GM12874 (cell line): Measurements from ENCODE around the gene MRPS27.

ENCODE experiments used
- CTCF ChIP-seq: IDR thresholded peaks from 2 replicates; pipeline ENCODE4 v1.5.1; 2011; ENCODE audit warnings: low read depth, mild to moderate bottlenecking, control low read depth, low read length, moderate library complexity; ENCODE audit not compliant: insufficient read depth

Gene MRPS27

GRCh38 chr5:72216756-72217155 is 103.3 kb downstream of the MRPS27 start:
- TF ChIP-seq CTCF = no peak

GRCh38 chr5:72214168-72214567 is 105.9 kb downstream of the MRPS27 start:
- TF ChIP-seq CTCF = no peak

GRCh38 chr5:72213482-72213881 is 106.6 kb downstream of the MRPS27 start:
- TF ChIP-seq CTCF = no peak

GRCh38 chr5:72212171-72212570 is 107.9 kb downstream of the MRPS27 start:
- no peak for TF ChIP-seq CTCF

- TF ChIP-seq CTCF = no peak
Observed at GRCh38 chr5:72210888-72211678, 109.0 kb downstream of the MRPS27 start.

GRCh38 chr5:72209147-72210115 is 110.6 kb downstream of the MRPS27 start:
- no peak for TF ChIP-seq CTCF

GRCh38 chr5:72208324-72208926 is 111.6 kb downstream of the MRPS27 start:
- no peak for TF ChIP-seq CTCF
